ENCODE data around the gene TTLL7. TPM values are rescaled to one million over a fixed set of nuclear protein-coding genes. Genes with fewer than 3 reads are reported as not detected.

TTLL7 gene
- 6.3 TPM for polyA plus RNA-seq (ENCODE audit: insufficient read length)
- long read RNA-seq, donor 1: 0 reads
- long read RNA-seq, donor 2: 0 reads
- long read RNA-seq, donor 3: 0 reads
- long read RNA-seq, donor 4: 0 reads
- long read RNA-seq, donor 5: 0 reads
- long read RNA-seq, donor 6: 0 reads
- long read RNA-seq, donor 7: 0 reads
- long read RNA-seq, donor 8: 0 reads

GRCh38 chr1:83998498-83999315 lies at the start of gene TTLL7:
Gene TTLL7 (minus strand): TSS chr1:83999132. CDS start chr1:83952211, 46,921 bp downstream.
- peak; percentile 75 for DNase-seq

GRCh38 chr1:84042461-84042860 lies 43.5 kb upstream of the TTLL7 start:
- no peak for DNase-seq

GRCh38 chr1:84037758-84038611 lies 39.1 kb upstream of the TTLL7 start:
- no peak for DNase-seq

GRCh38 chr1:84031802-84032327 lies 32.9 kb upstream of the TTLL7 start:
- DNase-seq: no peak

GRCh38 chr1:84027368-84027767 lies 28.4 kb upstream of the TTLL7 start:
- no peak for DNase-seq

GRCh38 chr1:84025966-84026365 lies 27.0 kb upstream of the TTLL7 start:
- DNase-seq: no peak

GRCh38 chr1:84021822-84022221 lies 22.9 kb upstream of the TTLL7 start:
- no peak for DNase-seq

- peak; percentile 50 for DNase-seq
Measured at GRCh38 chr1:84020151-84020550, 21.2 kb upstream of the TTLL7 start.

GRCh38 chr1:84019217-84019616 lies 20.3 kb upstream of the TTLL7 start:
- no peak for DNase-seq

- no peak for DNase-seq
Measured at GRCh38 chr1:84013708-84014107, 14.8 kb upstream of the TTLL7 start.

GRCh38 chr1:84012018-84012417 lies 13.1 kb upstream of the TTLL7 start:
- no peak for DNase-seq

GRCh38 chr1:84010136-84010535 lies 11.2 kb upstream of the TTLL7 start:
- no peak for DNase-seq

- DNase-seq: no peak
Measured at GRCh38 chr1:84008631-84009030, 9.7 kb upstream of the TTLL7 start.

GRCh38 chr1:84006591-84006990 lies 7.7 kb upstream of the TTLL7 start:
- no peak for DNase-seq

GRCh38 chr1:84001501-84001900 lies 2.6 kb upstream of the TTLL7 start:
- no peak for DNase-seq

GRCh38 chr1:84000954-84001495 lies 2.1 kb upstream of the TTLL7 start:
- no peak for DNase-seq

GRCh38 chr1:84000196-84000885 lies 1.4 kb upstream of the TTLL7 start:
- no peak for DNase-seq

- DNase-seq: peak; percentile 57
Measured at GRCh38 chr1:83999316-83999819, 436 bp upstream of the TTLL7 start.

GRCh38 chr1:83998205-83998497 lies 781 bp downstream of the TTLL7 start:
- no peak for DNase-seq

- DNase-seq: no peak
Measured at GRCh38 chr1:83997631-83998030, 1.3 kb downstream of the TTLL7 start.

- DNase-seq: no peak
Measured at GRCh38 chr1:83996621-83997020, 2.3 kb downstream of the TTLL7 start.

GRCh38 chr1:83996191-83996590 lies 2.7 kb downstream of the TTLL7 start:
- no peak for DNase-seq
